Activated CD4-positive, alpha-beta memory T cell treated with anti-CD3 and anti-CD28 coated beads for 36 hours (primary cell): Measurements from ENCODE around the gene SEPTIN8. TPM values are rescaled to one million over a fixed set of nuclear protein-coding genes. Genes with fewer than 3 reads are reported as not detected.

Experiments
- CTCF ChIA-PET: fragments of 350-600 bp; sonication (Branson Sonifier 250); formaldehyde crosslinking; loops from one replicate; lab custom pipeline; 2021; ENCODE audit warnings: antibody characterized with exemption, inconsistent platforms; lab: Charles Lee
- POLR2A ChIA-PET: fragments of 350-600 bp; sonication (Branson Sonifier 250); formaldehyde crosslinking; loops from one replicate; lab custom pipeline; 2021; ENCODE audit warnings: antibody characterized with exemption; lab: Charles Lee
- DNase-seq: peaks from one replicate; pipeline ENCODE4 v3.0.0-alpha.2; 2020
- H3K27ac Mint-ChIP-seq: one replicate; pipeline ENCODE4 v1.8.0; 2021; ENCODE audit warnings: mixed read lengths
- H3K27me3 Mint-ChIP-seq: one replicate; pipeline ENCODE4 v1.8.0; 2021; ENCODE audit warnings: mixed read lengths
- H3K36me3 Mint-ChIP-seq: one replicate; pipeline ENCODE4 v1.8.0; 2021; ENCODE audit warnings: mixed read lengths
- H3K4me1 Mint-ChIP-seq: one replicate; pipeline ENCODE4 v1.8.0; 2021; ENCODE audit warnings: low read depth, mixed read lengths
- H3K4me3 Mint-ChIP-seq: one replicate; pipeline ENCODE4 v1.8.0; 2021; ENCODE audit warnings: mild to moderate bottlenecking, mixed read lengths
- H3K9me3 Mint-ChIP-seq: one replicate; pipeline ENCODE4 v1.8.0; 2021; ENCODE audit warnings: mixed read lengths
- intact Hi-C: fragments of 100-400 bp; cut with micrococcal nuclease; formaldehyde crosslinking; loops from one replicate; pipeline ENCODE4 v1.15.1; 2023
- total RNA-seq, 2 experiments: library from RNA; stranded (reverse); gene quantifications; one replicate each; pipeline ENCODE4 v1.2.3, GENCODE V29; 2021

The SEPTIN8 gene
- total RNA-seq, 2 experiments from 2014 or later, result 31.1 to 32.8 TPM

- no peaks in the 10 kb centered on the region for H3K4me1 Mint-ChIP-seq
- intact Hi-C loops, result no loop called here
- H3K4me3 Mint-ChIP-seq, result no peak overlapping the region
- no peaks in the 10 kb centered on the region for H3K9me3 Mint-ChIP-seq
- peaks cover 9% of the 10 kb centered on the region for H3K36me3 Mint-ChIP-seq
- CTCF ChIA-PET, result no interaction called here
- POLR2A ChIA-PET, result no interaction called here
- H3K27me3 Mint-ChIP-seq, result no peaks in the 10 kb centered on the region
- no peak overlapping the region for H3K27ac Mint-ChIP-seq
- DNase-seq, result peak; percentile 3
These were observed 16.3 kb downstream of the SEPTIN8 start for GRCh38 chr5:132760601-132761317.

GRCh38 chr5:132760049-132760420 lies 17.0 kb downstream of the SEPTIN8 start:
- no peak overlapping the region for H3K27ac Mint-ChIP-seq
- H3K9me3 Mint-ChIP-seq, result no peaks in the 10 kb centered on the region
- no peaks in the 10 kb centered on the region for H3K27me3 Mint-ChIP-seq
- POLR2A ChIA-PET, result no interaction called here
- intact Hi-C loops, result no loop called here
- CTCF ChIA-PET, result no interaction called here
- peaks cover 2% of the 10 kb centered on the region for H3K4me1 Mint-ChIP-seq
- peaks cover 9% of the 10 kb centered on the region for H3K36me3 Mint-ChIP-seq
- no peak for DNase-seq
- no peak overlapping the region for H3K4me3 Mint-ChIP-seq

- CTCF ChIA-PET, result no interaction called here
- H3K4me1 Mint-ChIP-seq, result peaks cover 8% of the 10 kb centered on the region
These were observed 17.7 kb downstream of the SEPTIN8 start for GRCh38 chr5:132759114-132760048.

GRCh38 chr5:132758451-132758850 lies 18.6 kb downstream of the SEPTIN8 start:
- CTCF ChIA-PET, result no interaction called here
- Mint-ChIP-seq H3K9me3 (no peaks in the 10 kb centered on the region), H3K27ac (no peak overlapping the region), H3K4me1 (peaks cover 10% of the 10 kb centered on the region), H3K4me3 (no peak overlapping the region), H3K36me3 (peaks cover 7% of the 10 kb centered on the region), H3K27me3 (no peaks in the 10 kb centered on the region)
- POLR2A ChIA-PET, result no interaction called here
- intact Hi-C loops, result no loop called here
- DNase-seq, result no peak

More at GRCh38 chr5:132759114-132760048, 17.7 kb downstream of the SEPTIN8 start:
- peaks cover 9% of the 10 kb centered on the region for H3K36me3 Mint-ChIP-seq
- H3K27me3 Mint-ChIP-seq, result no peaks in the 10 kb centered on the region
- no peak overlapping the region for H3K27ac Mint-ChIP-seq
- POLR2A ChIA-PET, result no interaction called here
- H3K4me3 Mint-ChIP-seq, result no peak overlapping the region
- H3K9me3 Mint-ChIP-seq, result no peaks in the 10 kb centered on the region
- intact Hi-C loops, result no loop called here
- DNase-seq, result peak; percentile 6

DNA sequence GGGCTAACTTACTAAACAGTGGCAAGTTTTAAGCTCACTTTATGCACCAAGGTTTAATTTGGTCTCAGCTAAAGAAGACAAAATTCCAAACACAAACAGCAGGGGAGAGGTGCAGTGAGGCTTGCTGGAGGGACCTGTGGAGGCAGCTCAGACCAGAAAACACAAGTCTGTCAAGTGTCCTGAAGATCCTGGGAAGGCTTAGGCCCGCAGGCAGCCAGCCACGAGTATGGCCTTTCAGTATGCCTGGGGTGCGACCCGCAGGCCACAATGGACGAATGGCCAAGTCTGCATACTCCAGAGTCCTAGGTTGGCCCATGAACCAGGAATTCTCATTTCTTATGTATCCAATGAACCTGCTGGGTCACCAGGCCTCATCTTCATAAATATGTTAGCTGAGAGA lies 20.5 kb downstream of the SEPTIN8 start:
- intact Hi-C loops, result no loop called here
- DNase-seq, result no peak
- ChIA-PET POLR2A (no interaction called here), CTCF (interaction anchor here (1.1 to 1.2 kb wide), 2 partner anchors 19 to 41 kb away, joined by 4 to 5 read pairs; no protein-coding TSS in a partner anchor)
- Mint-ChIP-seq H3K4me1 (peaks cover 18% of the 10 kb centered on the region), H3K36me3 (peaks cover 8% of the 10 kb centered on the region), H3K9me3 (no peaks in the 10 kb centered on the region), H3K27me3 (no peaks in the 10 kb centered on the region), H3K27ac (no peak overlapping the region), H3K4me3 (no peak overlapping the region)

DNA sequence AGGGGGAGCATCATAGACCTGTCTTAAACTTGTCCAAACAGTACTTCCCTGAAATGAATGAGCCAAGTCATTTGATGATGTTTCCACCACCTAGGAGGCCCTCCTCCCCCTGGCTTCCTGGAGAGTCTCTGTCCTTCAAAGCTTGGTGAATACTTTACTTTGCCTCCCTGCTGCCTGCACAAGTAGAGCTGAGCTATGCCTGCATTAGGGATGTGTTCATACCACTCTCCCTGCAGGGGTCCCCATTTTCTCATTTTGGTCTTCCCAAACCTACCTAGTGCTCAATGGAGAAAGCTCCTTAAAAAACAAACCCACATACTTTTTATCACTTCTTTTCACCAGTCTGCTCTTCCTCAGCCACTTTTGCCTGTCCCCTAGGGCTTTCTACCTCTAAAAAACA lies 22.1 kb downstream of the SEPTIN8 start:
- no peak overlapping the region for H3K4me3 Mint-ChIP-seq
- no peaks in the 10 kb centered on the region for H3K27me3 Mint-ChIP-seq
- DNase-seq, result peak; percentile 41
- H3K9me3 Mint-ChIP-seq, result no peaks in the 10 kb centered on the region
- CTCF ChIA-PET, result interaction anchor here (0.6 to 4.1 kb wide), 6 partner anchors 10 to 229 kb away, joined by 3 to 22 read pairs (median 4); no protein-coding TSS in a partner anchor
- peaks cover 32% of the 10 kb centered on the region for H3K4me1 Mint-ChIP-seq
- peaks cover 8% of the 10 kb centered on the region for H3K36me3 Mint-ChIP-seq
- POLR2A ChIA-PET, result interaction anchor here (0.6 to 1.4 kb wide), 3 partner anchors 9 to 275 kb away, joined by 3 read pairs; no protein-coding TSS in a partner anchor
- peak overlapping the region; percentile 7 for H3K27ac Mint-ChIP-seq
- intact Hi-C loops, result loop anchor here (5.0 kb wide), 1 partner anchor 93 kb away; no protein-coding TSS in a partner anchor

- DNase-seq, result peak; percentile 6
- Mint-ChIP-seq H3K4me1 (peaks cover 38% of the 10 kb centered on the region), H3K9me3 (no peaks in the 10 kb centered on the region), H3K4me3 (no peak overlapping the region), H3K27me3 (no peaks in the 10 kb centered on the region), H3K27ac (no peak overlapping the region), H3K36me3 (peaks cover 8% of the 10 kb centered on the region)
- CTCF ChIA-PET, result interaction anchor here (1.3 to 4.1 kb wide), 3 partner anchors 17 to 67 kb away, joined by 4 to 22 read pairs (median 11); partner anchors contain the start of gene KIF3A
- intact Hi-C loops, result loop anchor here (5.0 kb wide), 1 partner anchor 92 kb away; no protein-coding TSS in a partner anchor
- POLR2A ChIA-PET, result interaction anchor here (1.4 kb wide), 1 partner anchor 9 kb away, joined by 3 read pairs; no protein-coding TSS in a partner anchor
These were observed 22.9 kb downstream of the SEPTIN8 start for GRCh38 chr5:132754111-132754510.

DNA sequence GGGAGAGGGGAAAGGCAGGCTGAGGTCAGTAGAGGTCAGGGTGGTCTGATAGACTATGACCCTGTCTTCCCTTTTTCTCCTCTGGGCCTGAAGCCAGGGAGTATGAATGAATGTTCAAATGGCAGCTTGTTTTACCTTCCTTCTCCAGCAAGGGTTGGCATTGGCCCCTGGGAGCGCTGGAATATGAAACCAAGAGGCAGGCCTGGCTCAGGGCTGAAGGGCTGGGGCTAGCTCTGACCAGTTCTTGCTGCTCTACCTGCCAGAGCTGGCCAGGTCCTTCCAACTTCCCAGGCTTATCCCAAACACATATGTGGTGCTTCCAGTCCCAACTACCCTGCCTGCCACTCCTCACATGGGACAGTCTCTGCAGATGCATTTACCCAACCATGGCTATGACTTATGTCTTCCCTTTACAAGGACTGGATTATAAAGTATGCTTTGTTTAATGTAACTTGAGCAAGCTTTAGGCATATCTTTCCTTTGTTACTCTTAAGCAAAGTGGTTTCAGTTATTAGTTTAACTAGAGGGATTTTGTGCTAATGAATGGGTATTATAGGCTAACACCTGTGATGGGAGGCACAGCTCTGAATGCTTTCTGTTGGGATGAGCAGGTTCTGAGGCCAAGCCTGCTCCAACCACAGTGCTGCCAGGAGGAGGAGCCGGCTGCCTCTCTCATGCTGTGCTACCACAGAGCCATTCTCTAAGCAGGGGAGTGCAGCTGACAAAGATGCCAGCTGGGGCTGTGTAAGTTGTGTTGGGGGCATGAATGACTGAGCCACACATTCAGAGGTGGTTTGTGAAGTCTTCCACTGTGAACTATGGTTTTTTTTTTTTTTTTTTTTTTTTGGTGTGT lies 23.7 kb downstream of the SEPTIN8 start:
- Mint-ChIP-seq H3K9me3 (no peaks in the 10 kb centered on the region), H3K4me1 (peaks cover 38% of the 10 kb centered on the region), H3K27me3 (no peaks in the 10 kb centered on the region), H3K27ac (no peak overlapping the region), H3K36me3 (peaks cover 8% of the 10 kb centered on the region), H3K4me3 (no peak overlapping the region)
- intact Hi-C loops, result loop anchor here (5.0 kb wide), 1 partner anchor 91 kb away; no protein-coding TSS in a partner anchor
- peak; percentile 47 for DNase-seq
- CTCF ChIA-PET, result interaction anchor here (0.8 to 4.1 kb wide), 4 partner anchors 16 to 67 kb away, joined by 3 to 22 read pairs (median 8); partner anchors contain the start of genes KIF3A and SEPTIN8
- POLR2A ChIA-PET, result no interaction called here

- Mint-ChIP-seq H3K4me3 (no peak overlapping the region), H3K9me3 (no peaks in the 10 kb centered on the region), H3K36me3 (peaks cover 8% of the 10 kb centered on the region), H3K4me1 (peaks cover 38% of the 10 kb centered on the region), H3K27ac (no peak overlapping the region), H3K27me3 (no peaks in the 10 kb centered on the region)
- DNase-seq, result no peak
- ChIA-PET CTCF (interaction anchor here (0.6 to 4.1 kb wide), 6 partner anchors 15 to 109 kb away, joined by 3 to 22 read pairs (median 4); partner anchors contain the start of genes KIF3A and SEPTIN8), POLR2A (interaction anchor here (0.6 to 1.0 kb wide), 2 partner anchors 16 to 139 kb away, joined by 3 read pairs; no protein-coding TSS in a partner anchor)
- intact Hi-C loops, result loop anchor here (5.0 kb wide), 1 partner anchor 90 kb away; no protein-coding TSS in a partner anchor
These were observed 24.4 kb downstream of the SEPTIN8 start for GRCh38 chr5:132752581-132753125.

GRCh38 chr5:132751971-132752580 lies 25.0 kb downstream of the SEPTIN8 start:
- DNase-seq, result peak; percentile 3
- Mint-ChIP-seq H3K27ac (no peak overlapping the region), H3K36me3 (peaks cover 8% of the 10 kb centered on the region), H3K4me3 (no peak overlapping the region), H3K4me1 (peaks cover 38% of the 10 kb centered on the region), H3K9me3 (no peaks in the 10 kb centered on the region), H3K27me3 (no peaks in the 10 kb centered on the region)
- ChIA-PET CTCF (interaction anchor here (0.6 to 4.1 kb wide), 5 partner anchors 15 to 225 kb away, joined by 3 to 22 read pairs (median 4); partner anchors contain the start of gene KIF3A), POLR2A (interaction anchor here (0.6 to 1.0 kb wide), 5 partner anchors 14 to 140 kb away, joined by 3 read pairs; partner anchors contain the start of gene KIF3A)
- intact Hi-C loops, result loop anchor here (1.0 to 5.0 kb wide), 4 partner anchors 15 to 111 kb away; partner anchors contain the start of genes KIF3A and SEPTIN8
